Measurements from ENCODE around the gene FGD4.

The FGD4 gene

GRCh38 chr12:32569259-32569658, 169.9 kb downstream of the FGD4 start:
- DNase-seq = no peak

GRCh38 chr12:32574585-32574984, 175.2 kb downstream of the FGD4 start:
- no peak for DNase-seq

- no peak for DNase-seq
Observed at GRCh38 chr12:32577328-32577727, 178.0 kb downstream of the FGD4 start.

GRCh38 chr12:32583534-32583933, 184.2 kb downstream of the FGD4 start:
- no peak for DNase-seq

GRCh38 chr12:32585680-32586079, 186.3 kb downstream of the FGD4 start:
- DNase-seq = no peak

GRCh38 chr12:32586390-32586789, 187.0 kb downstream of the FGD4 start:
- no peak for DNase-seq

- no peak for DNase-seq
Observed at GRCh38 chr12:32587581-32588495, 188.5 kb downstream of the FGD4 start.

- no peak for DNase-seq
Observed at GRCh38 chr12:32588604-32589003, 189.2 kb downstream of the FGD4 start.

- DNase-seq = no peak
Observed at GRCh38 chr12:32589165-32589865, 190.0 kb downstream of the FGD4 start.

GRCh38 chr12:32595251-32595650, 195.9 kb downstream of the FGD4 start:
- DNase-seq = no peak

GRCh38 chr12:32596030-32596429, 196.7 kb downstream of the FGD4 start:
- no peak for DNase-seq

GRCh38 chr12:32598688-32599087, 199.3 kb downstream of the FGD4 start:
- DNase-seq = no peak

GRCh38 chr12:32600681-32601080, 201.3 kb downstream of the FGD4 start:
- DNase-seq = no peak

- DNase-seq = no peak
Observed at GRCh38 chr12:32603071-32603470, 203.7 kb downstream of the FGD4 start.

GRCh38 chr12:32603858-32604257, 204.5 kb downstream of the FGD4 start:
- no peak for DNase-seq

- DNase-seq = no peak
Observed at GRCh38 chr12:32604565-32604964, 205.2 kb downstream of the FGD4 start.

- no peak for DNase-seq
Observed at GRCh38 chr12:32605326-32606095, 206.2 kb downstream of the FGD4 start.

GRCh38 chr12:32606443-32606842, 207.1 kb downstream of the FGD4 start:
- DNase-seq = no peak

- DNase-seq = no peak
Observed at GRCh38 chr12:32609966-32610365, 210.6 kb downstream of the FGD4 start.

- DNase-seq = no peak
Observed at GRCh38 chr12:32611986-32612385, 212.6 kb downstream of the FGD4 start.

GRCh38 chr12:32612658-32613614, 213.6 kb downstream of the FGD4 start:
- no peak for DNase-seq

GRCh38 chr12:32615441-32615840, 216.1 kb downstream of the FGD4 start:
- DNase-seq = no peak
